GM12891 (cell line): ENCODE results near the gene C11orf91.
A peak's percentile ranks its signal among the peaks of the same experiment; 100 is the strongest.

Experiments used
- DNase-seq: peaks from one replicate; pipeline ENCODE4 v3.0.0; 2011; ENCODE audit warnings: low spot score; ENCODE audit not compliant: insufficient read length
- FAIRE-seq: peaks from 2 replicates; lab custom pipeline; 2011; peaks lifted over from hg19 to GRCh38; lab: Jason Lieb, UNC
- PAX5 ChIP-seq: IDR thresholded peaks from 2 replicates; pipeline ENCODE4 v1.6.1; 2011; ENCODE audit warnings: low read length, moderate library complexity, mild to moderate bottlenecking; ENCODE audit not compliant: insufficient read depth, severe bottlenecking
- POLR2A ChIP-seq: IDR thresholded peaks from 2 replicates; pipeline ENCODE4 v1.6.1; 2011; ENCODE audit warnings: low read depth, low read length, control low read depth
- POLR2AphosphoS5 ChIP-seq: IDR thresholded peaks from 2 replicates; pipeline ENCODE4 v1.6.1; 2011; ENCODE audit warnings: low read depth, low read length, control low read depth
- POU2F2 ChIP-seq: IDR thresholded peaks from 2 replicates; pipeline ENCODE4 v1.6.1; 2011; ENCODE audit warnings: low read depth, mild to moderate bottlenecking, control low read depth, low read length, moderate library complexity
- SPI1 ChIP-seq: IDR thresholded peaks from 2 replicates; pipeline ENCODE4 v1.6.1; 2011; ENCODE audit warnings: low read depth, low read length, control low read depth
- TAF1 ChIP-seq: IDR thresholded peaks from 2 replicates; pipeline ENCODE4 v1.6.1; 2011; ENCODE audit warnings: low read depth, low read length, control low read depth

The C11orf91 gene

DNA sequence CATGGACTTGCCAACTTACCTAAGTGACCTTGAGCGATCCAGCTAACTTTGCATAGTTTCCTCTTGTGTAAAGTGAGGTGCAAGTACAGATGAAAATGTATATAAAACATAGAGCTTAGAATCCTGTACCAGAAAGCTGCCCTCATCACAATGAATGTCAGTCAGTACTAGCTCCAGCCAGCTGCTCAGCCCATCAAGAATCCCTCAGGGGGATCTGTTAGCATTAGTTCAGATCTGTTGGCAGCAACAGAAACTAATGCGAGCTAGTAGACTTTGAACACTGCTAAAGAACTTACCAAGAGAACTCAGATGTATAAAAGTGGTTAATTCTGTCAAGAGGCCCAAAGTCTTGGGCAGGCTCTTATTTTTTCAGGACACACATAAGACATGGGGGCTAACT lies 6.3 kb upstream of the C11orf91 start:
- DNase-seq (no peak), FAIRE-seq (no peak)
- TF ChIP-seq SPI1 (no peak), PAX5 (no peak), TAF1 (no peak), POLR2A (no peak), POLR2AphosphoS5 (no peak), POU2F2 (no peak)

DNA sequence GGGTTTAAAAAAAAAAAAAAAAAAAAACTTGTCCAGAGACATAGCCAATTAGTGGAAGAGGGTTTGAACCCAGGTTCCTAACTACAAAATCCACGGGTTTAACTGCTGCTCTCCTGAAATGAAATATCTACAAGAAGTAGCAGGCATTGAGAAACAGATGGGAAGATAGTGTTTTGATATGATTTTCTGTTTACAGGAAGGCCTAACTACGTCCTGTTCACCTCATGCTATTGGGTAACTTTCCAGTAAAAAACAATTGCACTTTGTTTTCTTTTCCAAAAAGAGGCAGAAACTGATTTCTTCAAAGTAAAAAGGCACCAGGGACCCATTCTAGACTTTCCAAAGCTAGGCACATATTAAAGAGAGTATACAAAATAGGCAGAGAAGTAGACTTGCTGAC lies 5.9 kb upstream of the C11orf91 start:
- DNase-seq = no peak
- TF ChIP-seq SPI1 (no peak), TAF1 (no peak), PAX5 (no peak), POLR2AphosphoS5 (no peak), POU2F2 (no peak), POLR2A (no peak)
- no peak for FAIRE-seq

DNA sequence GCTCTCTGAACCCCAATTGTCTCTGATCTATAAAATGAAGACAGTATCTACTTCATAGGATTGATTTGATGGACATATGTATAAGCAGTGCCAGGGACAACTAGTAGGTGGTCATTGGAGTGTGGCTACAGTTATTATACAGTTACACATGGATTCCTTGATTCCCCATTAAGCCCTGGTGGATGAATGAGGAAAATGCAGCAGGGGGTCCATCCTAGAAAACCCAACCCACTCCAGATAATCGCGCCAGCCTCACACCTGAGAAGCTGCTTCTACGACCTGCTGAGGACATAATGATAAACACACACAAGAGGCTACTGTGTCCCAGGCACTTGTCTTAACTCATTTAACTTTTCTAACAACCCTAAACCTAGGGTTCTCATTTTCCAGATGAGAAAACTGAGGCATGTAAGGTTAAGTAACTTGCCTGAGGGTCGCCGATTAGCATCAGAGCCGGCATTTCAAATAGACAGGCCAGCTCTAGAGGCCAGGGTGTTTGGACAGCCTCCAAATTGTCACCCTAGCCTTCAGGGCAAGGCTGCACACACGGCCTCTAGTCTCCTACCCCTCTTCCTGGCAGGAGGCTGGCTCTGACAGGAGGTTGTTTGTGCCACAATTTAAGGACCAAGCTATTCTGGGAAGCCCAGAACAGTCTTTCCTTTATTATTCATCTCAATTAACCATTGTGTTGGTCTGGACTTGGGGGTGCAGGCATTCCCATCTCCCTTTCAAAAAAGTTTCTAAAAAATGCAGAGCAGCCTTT lies 3.8 kb upstream of the C11orf91 start:
- TF ChIP-seq PAX5 = no peak
- no peak for TF ChIP-seq POU2F2
- no peak for TF ChIP-seq SPI1
- TF ChIP-seq POLR2AphosphoS5 = no peak
- TF ChIP-seq TAF1 = no peak
- TF ChIP-seq POLR2A = no peak
- no peak for DNase-seq
- no peak for FAIRE-seq

DNA sequence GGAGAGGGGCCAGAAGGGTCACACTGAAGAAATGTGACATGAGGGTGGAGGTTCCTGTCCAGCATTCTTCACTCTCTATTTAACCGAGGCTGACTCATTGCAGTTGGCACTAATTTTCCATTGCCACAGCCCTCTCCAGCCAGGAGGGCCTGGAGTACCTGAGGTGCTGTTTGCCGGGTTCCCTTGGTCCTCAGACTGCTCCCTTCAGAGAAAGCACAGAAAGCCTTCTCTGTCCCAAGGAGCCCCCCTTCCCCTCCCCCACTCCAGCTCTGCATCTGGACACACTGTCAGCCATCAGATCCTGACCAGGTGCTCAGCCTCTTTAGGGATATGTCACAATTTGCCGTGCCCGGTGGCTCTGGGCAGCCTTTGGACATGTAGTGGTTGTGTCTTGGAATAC lies 3.2 kb upstream of the C11orf91 start:
- TF ChIP-seq TAF1 (no peak), SPI1 (no peak), POU2F2 (no peak), POLR2AphosphoS5 (no peak), PAX5 (no peak), POLR2A (no peak)
- DNase-seq (no peak), FAIRE-seq (no peak)

DNA sequence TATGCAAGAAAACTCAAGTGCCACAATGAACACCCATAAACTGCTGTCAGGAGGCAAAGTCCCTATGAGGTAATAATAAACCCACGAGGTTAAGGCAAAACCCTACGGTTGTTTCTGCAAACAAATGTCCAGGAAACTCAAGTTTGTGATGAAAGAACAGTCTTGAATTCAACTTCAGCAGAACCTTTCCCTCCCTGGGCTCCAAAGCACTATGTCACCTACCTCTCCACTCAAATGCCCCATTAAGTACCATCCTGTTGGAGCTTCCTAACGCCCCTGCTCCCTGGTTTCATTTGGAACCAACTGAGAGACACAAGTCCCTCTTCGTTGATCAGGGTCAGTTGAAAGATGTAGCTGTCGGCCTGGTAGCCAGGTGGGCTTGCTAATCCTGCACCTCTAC lies 2.6 kb upstream of the C11orf91 start:
- no peak for TF ChIP-seq SPI1
- no peak for TF ChIP-seq POU2F2
- no peak for TF ChIP-seq POLR2AphosphoS5
- no peak for TF ChIP-seq PAX5
- no peak for TF ChIP-seq POLR2A
- no peak for TF ChIP-seq TAF1
- FAIRE-seq (no peak), DNase-seq (no peak)

DNA sequence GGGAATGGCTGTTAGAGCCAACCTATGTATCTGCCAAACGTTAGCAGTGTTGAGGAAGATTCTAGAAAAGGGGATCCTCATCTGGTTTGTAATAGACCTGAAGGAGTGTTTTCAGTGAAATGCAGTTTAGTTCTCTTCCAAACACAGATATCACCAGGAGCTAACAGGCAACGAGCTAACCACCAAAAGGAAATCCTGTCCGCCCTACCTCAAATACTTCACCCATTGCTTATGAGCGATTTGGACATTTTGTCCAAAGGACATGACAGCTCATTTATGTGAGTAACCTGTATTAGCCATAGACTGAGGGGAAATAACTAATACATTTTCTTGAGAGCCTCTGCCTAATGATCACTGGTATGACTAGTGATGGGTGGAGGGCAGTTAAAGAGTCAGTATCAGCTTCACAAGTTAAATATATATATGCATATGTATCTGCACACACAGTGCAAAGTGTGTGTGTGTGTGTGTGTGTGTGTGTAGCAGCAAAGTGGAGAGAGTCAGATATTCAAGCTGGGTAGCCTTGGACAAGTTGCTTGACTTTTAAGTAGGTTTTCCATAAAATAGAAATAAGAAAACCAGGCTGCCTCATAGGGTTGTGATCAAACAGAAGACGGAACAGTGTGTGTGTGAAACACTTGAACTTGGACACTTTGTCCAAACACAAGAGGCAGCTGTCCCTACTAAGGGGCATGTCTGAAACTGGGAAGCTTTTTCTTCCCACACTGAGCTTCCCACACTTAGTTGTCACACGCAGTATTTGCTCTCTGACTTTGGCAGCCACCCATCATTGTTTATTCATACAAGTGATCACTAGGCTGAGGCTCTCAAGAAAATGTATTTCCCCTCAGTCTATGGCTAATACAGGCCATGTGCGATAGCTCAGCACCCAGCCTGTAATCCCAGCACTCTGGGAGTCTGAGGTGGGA lies 940 bp upstream of the C11orf91 start:
- DNase-seq = no peak
- FAIRE-seq = peak; percentile 23
- TF ChIP-seq TAF1 (no peak), SPI1 (no peak), POLR2AphosphoS5 (no peak), PAX5 (no peak), POLR2A (no peak)

DNA sequence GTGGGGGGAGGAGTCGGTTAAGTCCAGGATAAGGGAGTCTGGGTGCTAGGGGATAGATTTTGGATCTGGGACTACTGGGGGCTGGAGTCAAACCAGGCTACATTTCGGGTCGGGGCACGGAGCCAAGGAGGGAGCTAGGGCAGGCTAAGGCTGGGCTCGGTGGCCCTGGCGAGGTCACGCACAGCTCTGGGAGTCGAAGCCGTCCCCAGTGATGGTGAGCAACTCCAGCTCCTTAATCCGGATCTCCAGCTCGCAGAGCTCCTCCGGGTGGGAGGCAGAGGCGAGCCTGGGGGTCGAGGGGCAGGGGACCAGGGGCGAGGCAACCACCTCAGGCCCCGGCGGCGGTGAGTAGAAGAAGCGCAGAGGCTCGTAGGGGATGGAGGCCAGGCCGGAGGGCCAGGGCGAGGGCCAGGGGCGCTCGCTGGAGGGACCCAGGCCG lies 544 bp downstream of the C11orf91 start:
- DNase-seq (no peak), FAIRE-seq (no peak)
- TF ChIP-seq POLR2AphosphoS5 = no peak
- no peak for TF ChIP-seq POU2F2
- no peak for TF ChIP-seq POLR2A
- no peak for TF ChIP-seq SPI1
- TF ChIP-seq PAX5 = no peak
- no peak for TF ChIP-seq TAF1

DNA sequence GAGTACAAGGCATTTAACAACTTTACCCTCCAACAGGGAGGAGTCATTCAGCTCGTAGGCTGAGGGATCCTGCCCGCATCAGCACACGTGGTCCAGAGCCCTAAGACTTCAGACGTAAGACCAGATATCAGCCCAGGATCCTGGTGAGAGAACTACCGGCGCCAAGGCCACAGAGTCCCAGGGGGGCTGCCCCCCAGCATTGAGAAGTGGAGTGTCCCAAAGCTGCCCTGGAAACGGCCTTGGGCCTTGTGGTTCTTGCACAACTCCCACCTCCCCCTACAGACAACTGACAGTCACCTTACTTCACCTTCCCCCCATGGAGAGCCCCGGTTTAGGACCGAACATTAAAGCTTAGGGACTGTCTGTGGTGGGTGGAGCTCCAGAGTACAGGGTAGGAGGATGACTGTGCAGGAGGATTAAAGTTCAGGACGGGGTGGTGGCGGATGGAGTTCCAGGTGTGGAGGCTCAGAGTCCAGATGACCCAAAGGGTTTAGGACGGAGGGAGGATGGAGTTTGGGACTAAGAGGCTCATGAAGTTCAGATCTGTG lies 1.0 kb downstream of the C11orf91 start:
- FAIRE-seq = no peak
- TF ChIP-seq SPI1 (no peak), TAF1 (no peak), POLR2A (no peak), PAX5 (no peak), POU2F2 (no peak), POLR2AphosphoS5 (no peak)
- no peak for DNase-seq

DNA sequence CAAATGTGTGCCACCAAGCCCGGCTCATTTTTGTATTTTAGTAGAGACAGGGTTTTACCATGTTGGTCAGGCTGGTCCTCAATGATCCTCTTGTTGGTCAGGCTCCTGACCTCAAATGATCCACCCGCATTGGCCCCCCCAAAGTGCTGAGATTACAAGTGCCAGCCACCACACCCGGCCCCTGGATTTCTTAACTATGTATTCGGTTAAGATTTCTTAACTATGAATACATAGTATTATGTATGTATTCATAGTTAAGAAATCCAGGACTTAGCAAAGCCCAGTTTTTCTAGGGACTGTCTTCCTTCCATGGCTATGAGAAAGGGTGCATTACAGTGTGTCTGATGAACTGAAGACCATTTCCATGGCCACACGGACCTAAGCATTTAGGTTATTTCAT lies 1.7 kb downstream of the C11orf91 start:
- FAIRE-seq = no peak
- DNase-seq = no peak
- no peak for TF ChIP-seq SPI1

DNA sequence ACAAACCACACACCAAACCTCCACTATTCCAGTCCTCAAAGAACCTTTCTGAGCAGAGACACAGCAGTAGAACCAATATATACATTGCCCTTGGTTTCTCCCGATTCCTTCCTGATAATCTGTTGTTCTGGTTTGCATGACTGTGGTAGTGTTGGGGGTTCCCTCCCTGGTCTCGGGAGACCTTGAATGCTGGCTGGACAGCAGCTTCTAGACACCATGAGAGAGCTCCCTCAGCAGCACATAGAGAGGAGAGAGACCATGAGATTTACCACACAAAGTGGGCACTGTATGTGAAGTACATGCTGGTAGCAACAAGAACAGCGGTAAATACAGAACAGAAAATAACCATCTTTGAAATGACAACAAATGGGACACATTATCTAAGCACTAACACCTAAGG lies 2.6 kb downstream of the C11orf91 start:
- FAIRE-seq = no peak
- no peak for TF ChIP-seq SPI1
- no peak for TF ChIP-seq PAX5
- TF ChIP-seq POLR2A = no peak
- no peak for TF ChIP-seq POLR2AphosphoS5
- no peak for TF ChIP-seq TAF1
- TF ChIP-seq POU2F2 = no peak

More for the DNA sequence above, 2.6 kb downstream of the C11orf91 start:
- no peak for DNase-seq
